Stomach (tissue), 9 donors: ENCODE measurements around the gene EMP3. TPM values are rescaled to one million over a fixed set of nuclear protein-coding genes. Genes with fewer than 3 reads are reported as not detected.
A peak's percentile ranks its signal among the peaks of the same experiment; 100 is the strongest.
"Not testable (repeated sequence)": the region's sequence is repeated elsewhere in the genome, so short reads cannot be mapped to it uniquely, and the experiment has no call there.

ENCODE experiments used
- DNase-seq, 2 donors: peaks; one replicate each; pipeline versions ENCODE4 v3.0.0 to v3.0.0-alpha.2; 2013 to 2019
- H3K27ac ChIP-seq, 5 donors: fragments of 200-600 bp in 4 of 5; sonication (generic) in 4 of 5; one replicate each; pipeline ENCODE4 v1.5.1; 2013 to 2019; ENCODE audit warnings: mild to moderate bottlenecking in 1 of 5, moderate library complexity in 1 of 5
- H3K27me3 ChIP-seq, 3 donors: fragments of 200-600 bp; sonication (generic); one replicate each; pipeline ENCODE4 v1.5.1; 2017 to 2019; ENCODE audit warnings: mixed run types in 1 of 3
- H3K36me3 ChIP-seq, 4 donors: fragments of 200-600 bp; sonication (generic); 1 replicate in 3 of 4; 2 replicates in 1 of 4; pipeline ENCODE4 v1.5.1; 2016 to 2019
- H3K4me1 ChIP-seq, 4 donors: fragments of 200-600 bp; sonication (generic); one replicate each; pipeline ENCODE4 v1.5.1; 2016 to 2019
- H3K4me3 ChIP-seq, 4 donors: fragments of 200-600 bp; sonication (generic) in 3 of 4; one replicate each; pipeline ENCODE4 v1.5.1; 2016 to 2019; ENCODE audit warnings: mild to moderate bottlenecking in 1 of 4
- H3K9me3 ChIP-seq, 4 donors: fragments of 200-600 bp; sonication (generic); one replicate each; pipeline ENCODE4 v1.5.1; 2016 to 2019
- CTCF ChIP-seq, 7 experiments: fragments of 450-650 bp in 4 of 7; fragments of 200-600 bp in 3 of 7; sonication (generic) in 3 of 7; IDR thresholded peaks; one replicate each; pipeline ENCODE4 v1.5.1; 2016 to 2019; ENCODE audit warnings: antibody characterized with exemption in 7 of 7, control low read depth in 2 of 7, mild to moderate bottlenecking in 1 of 7
- EP300 ChIP-seq: sonication (generic); formaldehyde crosslinking; IDR thresholded peaks from one replicate; pipeline ENCODE4 v1.6.1; 2017; ENCODE audit warnings: antibody characterized with exemption
- POLR2A ChIP-seq, 4 donors: fragments of 450-650 bp; IDR thresholded peaks; one replicate each; pipeline ENCODE4 v1.6.1; 2016; ENCODE audit warnings: antibody characterized with exemption in 4 of 4, control low read depth in 2 of 4, mild to moderate bottlenecking in 1 of 4, moderate library complexity in 1 of 4
- POLR2AphosphoS5 ChIP-seq, 3 donors: sonication (generic); formaldehyde crosslinking; IDR thresholded peaks; one replicate each; pipeline ENCODE4 v1.6.1; 2016; ENCODE audit warnings: antibody characterized with exemption in 3 of 3
- WGBS, 5 donors: extraction: QIAGEN DNeasy Blood & Tissue Kit in 3 of 5; methylation state at CpG; one replicate each; pipeline versions ENCODE4 v1.1.5 to v1.1.7; 2013 to 2018; 5-methylcytosine and 5-hydroxymethylcytosine counted together
- intact Hi-C: fragments of 100-400 bp; cut with DNase I; formaldehyde crosslinking; loops from one replicate; pipeline ENCODE4 v1.15.1; 2023; ENCODE audit warnings: low total_unique reads
- polyA plus RNA-seq, 3 donors: library from polyadenylated mRNA; stranded (reverse); fragments of 200-250 nt; gene quantifications; one replicate each; pipeline ENCODE4 v1.2.3, GENCODE V29; 2013
- total RNA-seq, 5 donors: library from RNA; depleted of rRNA; stranded (reverse); fragments of >200 nt; gene quantifications; one replicate each; pipeline versions ENCODE4 v1.1.0 to v1.2.3, GENCODE V29; 2014 to 2016
- donor health status: healthy with polysubstance abuse.
- donor health status: Bipolar disorder and iron deficiency.
- donor health status: healthy.

Gene EMP3
- total and polyA plus RNA-seq, 8 donors, result 6.4 to 61.4 (median 44.4) TPM

GRCh38 chr19:48368936-48369335 lies 43.6 kb downstream of the EMP3 start:
- 56 to 82% (median 63%) methylated on average over 13 to 14 of the region's 14 CpGs for WGBS, 5 donors
- Histone ChIP-seq H3K4me1 (peaks cover 5 to 9% (median 8%) of the 10 kb centered on the region in 4 donors), H3K9me3 (no peaks in the 10 kb centered on the region), H3K36me3 (no peaks in the 10 kb centered on the region), H3K4me3 (no peak overlapping the region), H3K27me3 (no peaks in the 10 kb centered on the region), H3K27ac (no peak overlapping the region)
- no peak for TF ChIP-seq CTCF (IDR thresholded peaks at IDR 0.05)
- TF ChIP-seq POLR2AphosphoS5 (IDR thresholded peaks at IDR 0.05), result no peak
- no peak for TF ChIP-seq EP300
- no peak for TF ChIP-seq POLR2A (IDR thresholded peaks at IDR 0.05)
- intact Hi-C loops, result no loop called here
- peak in 1 of 2 donors; percentile 29 for DNase-seq

- 77 to 94% (median 80%) methylated on average over 4 of the region's 4 CpGs for WGBS, 5 donors
Measured at GRCh38 chr19:48370955-48371354, 45.6 kb downstream of the EMP3 start.

GRCh38 chr19:48371367-48371766 lies 46.0 kb downstream of the EMP3 start:
- 70 to 74% (median 71%) methylated on average over 7 of the region's 7 CpGs for WGBS, 5 donors
- H3K4me1 ChIP-seq, result no peaks in the 10 kb centered on the region
- no peaks in the 10 kb centered on the region for H3K27me3 ChIP-seq
- no peak overlapping the region for H3K27ac ChIP-seq
- intact Hi-C loops, result no loop called here
- no peaks in the 10 kb centered on the region for H3K9me3 ChIP-seq
- H3K4me3 ChIP-seq, result no peak overlapping the region
- DNase-seq, result no peak
- H3K36me3 ChIP-seq, result no peaks in the 10 kb centered on the region
- no peak for TF ChIP-seq EP300
- TF ChIP-seq POLR2A (IDR thresholded peaks at IDR 0.05), result no peak
- TF ChIP-seq CTCF (IDR thresholded peaks at IDR 0.05), result no peak
- TF ChIP-seq POLR2AphosphoS5 (IDR thresholded peaks at IDR 0.05), result no peak

More at GRCh38 chr19:48370955-48371354, 45.6 kb downstream of the EMP3 start:
- H3K4me1 ChIP-seq, result no peaks in the 10 kb centered on the region
- no peaks in the 10 kb centered on the region for H3K36me3 ChIP-seq
- no peaks in the 10 kb centered on the region for H3K27me3 ChIP-seq
- no peaks in the 10 kb centered on the region for H3K9me3 ChIP-seq
- H3K4me3 ChIP-seq, result no peak overlapping the region
- H3K27ac ChIP-seq, result no peak overlapping the region
- intact Hi-C loops, result no loop called here
- TF ChIP-seq EP300, result no peak
- no peak for TF ChIP-seq POLR2A (IDR thresholded peaks at IDR 0.05)
- no peak for TF ChIP-seq POLR2AphosphoS5 (IDR thresholded peaks at IDR 0.05)
- TF ChIP-seq CTCF (IDR thresholded peaks at IDR 0.05), result no peak
- no peak for DNase-seq

- H3K4me3 ChIP-seq, intact Hi-C loops, H3K4me1 ChIP-seq, H3K27ac ChIP-seq, H3K27me3 ChIP-seq, H3K9me3 ChIP-seq, DNase-seq, H3K36me3 ChIP-seq: not testable (repeated sequence)
- WGBS, 5 donors, result 86 to 96% (median 91%) methylated on average over 5 of the region's 5 CpGs
Measured at GRCh38 chr19:48371771-48372170, 46.4 kb downstream of the EMP3 start.

GRCh38 chr19:48372904-48373303 lies 47.6 kb downstream of the EMP3 start:
- TF ChIP-seq EP300 (no peak), POLR2AphosphoS5 (IDR thresholded peaks at IDR 0.05) (no peak), CTCF (IDR thresholded peaks at IDR 0.05) (no peak), POLR2A (IDR thresholded peaks at IDR 0.05) (no peak)
- H3K27me3 ChIP-seq, result no peaks in the 10 kb centered on the region
- no peak overlapping the region for H3K4me3 ChIP-seq
- intact Hi-C loops, result no loop called here
- 58 to 71% (median 62%) methylated on average over 4 of the region's 4 CpGs for WGBS, 5 donors
- peak in 1 of 2 donors; percentile 48 for DNase-seq
- H3K36me3 ChIP-seq, result no peaks in the 10 kb centered on the region
- no peaks in the 10 kb centered on the region for H3K4me1 ChIP-seq
- H3K27ac ChIP-seq, result no peak overlapping the region
- H3K9me3 ChIP-seq, result no peaks in the 10 kb centered on the region
